K562 (cell line): Measurements from ENCODE around the gene AIFM1. TPM values are rescaled to one million over a fixed set of nuclear protein-coding genes. Genes with fewer than 3 reads are reported as not detected.

Experiments
- ATAC-seq: fragments of 200-7000 bp; cut with Tn5 transposase; 3 replicates; pipeline ENCODE4 v1.9.1; 2020; ENCODE audit warnings: moderate library complexity
- BruUV-seq: library from RNA; stranded (reverse); fragments of 400-500 nt; replicated peaks from 2 replicates; lab custom pipeline; 2021; lab: Mats Ljungman, UMichigan
- CTCF ChIA-PET: fragments of 300-600 bp; formaldehyde crosslinking; extraction: SDS; loops from one replicate; lab custom pipeline; 2021; ENCODE audit warnings: low intra/inter-chr PET ratio; lab: Yijun Ruan, JAX
- POLR2A ChIA-PET: fragments of 300-600, 350-650 bp; sonication (Branson Sonifier 250); formaldehyde crosslinking; extraction: SDS; loops from one replicate; lab custom pipeline; 2021; ENCODE audit warnings: antibody characterized with exemption, inconsistent platforms; lab: Yijun Ruan, JAX
- DNase-seq, 4 experiments: peaks; one replicate each; pipeline versions ENCODE4 v3.0.0 to v3.0.0-alpha.2; 2011 to 2018; ENCODE audit warnings: low spot score in 3 of 4, mixed read lengths in 3 of 4; ENCODE audit errors: extremely low read depth in 1 of 4
- FAIRE-seq: peaks from 2 replicates; lab custom pipeline; 2011; peaks lifted over from hg19 to GRCh38; lab: Jason Lieb, UNC
- H2AFZ ChIP-seq: 2 replicates; pipeline ENCODE4 v1.6.0; 2011; ENCODE audit warnings: low read depth, low read length, control low read depth, inconsistent platforms
- H3K27ac ChIP-seq: fragments of 200-600 bp; 3 replicates; pipeline ENCODE4 v1.8.0; 2011; ENCODE audit warnings: low read depth, mild to moderate bottlenecking, control low read depth, inconsistent platforms, low read length, moderate library complexity, mixed read lengths; ENCODE audit errors: extremely low read depth
- H3K27me3 ChIP-seq, 2 experiments: fragments of 300-600 bp in 1 of 2; 2 replicates in 1 of 2; 3 replicates in 1 of 2; pipeline versions ENCODE4 v1.6.0 to v1.8.0; 2011; ENCODE audit warnings: inconsistent platforms in 2 of 2, low read length in 2 of 2, mild to moderate bottlenecking in 1 of 2, mixed read lengths in 1 of 2, moderate library complexity in 1 of 2; ENCODE audit not compliant: control insufficient read depth in 2 of 2, insufficient read depth in 2 of 2
- H3K36me3 ChIP-seq: fragments of 300-600 bp; 3 replicates; pipeline ENCODE4 v1.8.0; 2011; ENCODE audit warnings: mild to moderate bottlenecking, low read length, inconsistent platforms; ENCODE audit not compliant: control insufficient read depth, insufficient read depth
- H3K4me1 ChIP-seq, 2 experiments: fragments of 200-600 bp in 1 of 2; replicated peaks in 1 of 2; 2 replicates in 1 of 2; 3 replicates in 1 of 2; pipeline versions ENCODE4 v1.5.1 to v1.8.0; 2011; ENCODE audit warnings: inconsistent platforms in 2 of 2, low read length in 2 of 2, mild to moderate bottlenecking in 1 of 2, mixed read lengths in 1 of 2, moderate library complexity in 1 of 2; ENCODE audit not compliant: control insufficient read depth in 2 of 2, insufficient read depth in 2 of 2
- H3K4me2 ChIP-seq: 2 replicates; pipeline ENCODE4 v1.6.1; 2011; ENCODE audit warnings: low read length, control low read depth, inconsistent platforms, mixed read lengths; ENCODE audit not compliant: insufficient read depth
- H3K4me3 ChIP-seq: fragments of 200-600 bp; sonication (generic), shearing (Covaris generic); 2 replicates; pipeline ENCODE4 v1.5.1; 2016; ENCODE audit warnings: control low read depth, inconsistent platforms
- H3K79me2 ChIP-seq: fragments of 200-600 bp; 3 replicates; pipeline ENCODE4 v1.8.0; 2011; ENCODE audit warnings: low read length, inconsistent platforms; ENCODE audit not compliant: control insufficient read depth, insufficient read depth
- H3K9ac ChIP-seq, 2 experiments: 2 replicates each; pipeline versions ENCODE4 v1.6.0 to v1.6.1; 2011; ENCODE audit warnings: low read depth in 2 of 2, low read length in 2 of 2, control low read depth in 1 of 2, inconsistent platforms in 1 of 2, mild to moderate bottlenecking in 1 of 2, mixed read lengths in 1 of 2; ENCODE audit not compliant: insufficient read depth in 1 of 2
- H3K9me1 ChIP-seq: one replicate; pipeline ENCODE4 v1.6.0; 2011; ENCODE audit warnings: inconsistent platforms, mild to moderate bottlenecking, low read length, moderate library complexity; ENCODE audit not compliant: control insufficient read depth, insufficient read depth
- H3K9me3 ChIP-seq: replicated peaks from 2 replicates; pipeline ENCODE4 v1.5.1; 2011; ENCODE audit warnings: low read depth, low read length, inconsistent platforms; ENCODE audit not compliant: control insufficient read depth, insufficient read depth
- H4K20me1 ChIP-seq: replicated peaks from 2 replicates; pipeline ENCODE4 v1.6.1; 2011; ENCODE audit warnings: low read length, inconsistent platforms, mixed read lengths; ENCODE audit not compliant: control insufficient read depth, insufficient read depth
- GABPB2 ChIP-seq: fragments of 250-450 bp; sonication (Bioruptor Pico); conservative IDR thresholded peaks from 2 replicates; pipeline ENCODE4 v1.5.1; 2021; ENCODE audit warnings: mild to moderate bottlenecking
- NFIC ChIP-seq: fragments of 450-650 bp; IDR thresholded peaks from 2 replicates; pipeline ENCODE4 v1.6.1; 2017; ENCODE audit warnings: mild to moderate bottlenecking, inconsistent platforms
- WGBS: fragments of 100-300 bp; shearing (Covaris generic); methylation state at CpG from one replicate; pipeline ENCODE4 v1.1.6; 2016; ENCODE audit warnings: low coverage, mixed read lengths; ENCODE audit not compliant: insufficient coverage; ENCODE audit errors: missing lambda C conversion rate; 5-methylcytosine and 5-hydroxymethylcytosine counted together
- in situ Hi-C: fragments of 300-500 bp; cut with MboI; formaldehyde crosslinking; loops from 4 replicates; pipeline ENCODE4 v1.15.0; 2018; ENCODE audit warnings: inconsistent platforms, mixed read lengths
- intact Hi-C: fragments of 100-400 bp; cut with micrococcal nuclease; formaldehyde crosslinking; loops from 2 replicates; pipeline ENCODE4 v1.14.2; 2022
- polyA plus RNA-seq, 8 experiments: library from polyadenylated mRNA; depleted of rRNA in 4 of 8; stranded (reverse) in 5 of 8; unstranded in 3 of 8; fragments of >200 nt; fragmentation: Nextera tagmentation in 2 of 8; fragmentation: Illumina TruSeq in 1 of 8; extraction: Ambion mirVana in 2 of 8; extraction: Trizol in 1 of 8; gene quantifications; 2 replicates each; pipeline versions ENCODE4 v1.2.1 to v1.2.3, GENCODE V29; 2011 to 2014; ENCODE audit warnings: inconsistent platforms in 1 of 8, missing spikeins in 1 of 8
- total RNA-seq, 7 experiments: library from RNA; depleted of rRNA in 6 of 7; stranded (reverse); fragments of >200 nt in 6 of 7; fragmentation: Illumina TruSeq in 2 of 7; extraction: Trizol in 2 of 7; gene quantifications; 2 replicates each; pipeline versions ENCODE4 v1.2.1 to v1.2.3, GENCODE V29; 2011 to 2021; ENCODE audit warnings: low replicate concordance in 1 of 7

AIFM1 gene
- total and polyA plus RNA-seq, 9 of the 15 experiments (the other 6 are each of a cell fraction or from before 2014, with no cell fraction given) = 51.0 to 117 (median 91.2) TPM

DNA sequence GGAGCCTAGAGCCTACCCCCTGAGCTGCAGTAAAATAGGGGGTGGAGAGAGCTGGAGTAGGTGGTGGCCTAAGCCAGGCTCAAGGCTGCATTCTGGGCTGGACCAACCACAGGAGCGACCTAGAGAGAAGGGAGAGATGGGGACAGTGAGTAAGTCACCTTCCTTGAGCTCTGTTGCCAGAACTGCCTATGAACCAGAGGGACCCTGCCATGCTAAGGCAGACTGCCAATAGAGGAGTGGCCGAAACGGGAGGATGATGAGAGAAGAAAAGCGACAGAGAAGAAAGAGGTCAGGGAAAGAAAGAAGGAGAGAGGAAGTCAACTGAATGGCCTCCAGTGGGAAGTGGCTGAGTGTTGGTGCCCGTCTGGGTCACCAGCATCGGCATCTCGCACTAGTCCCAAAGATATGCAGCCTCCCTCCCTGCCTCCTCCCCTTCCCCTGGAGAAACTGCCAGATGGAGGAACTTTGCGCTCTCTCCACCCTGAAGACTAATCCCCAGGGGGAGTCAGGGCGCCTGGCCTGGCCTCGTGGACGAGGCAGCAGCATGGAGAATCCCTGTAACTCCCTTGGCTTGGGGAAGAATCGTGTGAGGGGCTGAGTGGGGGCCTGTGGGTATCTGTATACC is 84.1 kb downstream of the AIFM1 start:
- ChIA-PET POLR2A (interaction anchor here (1.0 to 2.7 kb wide), 3 partner anchors 39 to 185 kb away, joined by 3 to 12 read pairs (median 3); no protein-coding TSS in a partner anchor), CTCF (interaction anchor here (0.6 kb wide), 1 partner anchor 26 kb away, joined by 3 read pairs; no protein-coding TSS in a partner anchor)
- H3K36me3 ChIP-seq = peaks cover 67% of the 10 kb centered on the region; the same call in 2 of the 3 replicates
- FAIRE-seq = no peak
- TF ChIP-seq NFIC (peak; percentile 3; the same call in 1 of the 2 replicates), GABPB2 (CRISPR knock-in tag) (no peak)
- TF ChIP-seq, all 486 proteins: peak for 1
- DNase-seq = no peak
- WGBS = 35% methylated on average over 4 of the region's 12 CpGs
- BruUV-seq = no TSS peak
- intact Hi-C loops = loop anchor here (2.0 to 5.0 kb wide), 2 partner anchors 39 to 91 kb away; partner anchors contain the start of gene RAB33A
- in situ Hi-C loops = no loop called here
- Histone ChIP-seq H3K9me1 (peaks cover 8% of the 10 kb centered on the region), H3K9ac (peak overlapping the region; percentile 43 to 87; a peak in 3 of 4 replicates), H3K4me2 (0 out of 2 replicates have a peak overlapping the region, but pooled peaks have one; percentile 72), H3K9me3 (no peaks in the 10 kb centered on the region), H3K4me3 (no peak overlapping the region), H2AFZ (no peak overlapping the region), H3K79me2 (peaks cover 56% of the 10 kb centered on the region), H3K27me3 (no peaks in the 10 kb centered on the region), H3K27ac (peak overlapping the region; percentile 78), H3K4me1 (peaks cover 52 to 54% of the 10 kb centered on the region in 2 experiments), H4K20me1 (0 out of 2 replicates have a peak, but pooled peaks cover 4% of the 10 kb centered on the region)
- peak; percentile 4; the same call in 2 of the 3 replicates for ATAC-seq
